Measurements from ENCODE around the gene SEC31A. TPM values are rescaled to one million over a fixed set of nuclear protein-coding genes. Genes with fewer than 3 reads are reported as not detected.
A peak's percentile ranks its signal among the peaks of the same experiment; 100 is the strongest.

The SEC31A gene
- total and polyA plus RNA-seq, 2 experiments from 2014 or later = 91.0 to 98.8 TPM

DNA sequence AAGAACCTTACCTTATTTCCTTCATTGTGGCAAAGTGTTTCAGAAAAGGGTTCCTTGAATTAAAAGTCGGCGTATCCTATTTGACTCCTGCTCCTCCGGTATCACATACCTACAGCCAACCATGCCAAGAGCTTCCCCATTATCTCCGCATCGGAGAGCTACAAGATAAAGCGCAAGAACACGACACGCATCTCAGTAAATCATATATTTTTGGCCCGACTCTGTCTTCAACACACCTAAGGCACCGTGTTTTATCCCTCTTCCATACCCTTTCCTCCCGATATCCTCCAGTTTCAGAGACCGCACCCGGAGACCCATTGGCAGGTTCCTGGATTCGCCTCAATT is 9.1 kb upstream of the SEC31A start (continued):
- TF ChIP-seq NANOG (IDR thresholded peaks at IDR 0.05; ENCODE audit: borderline replicate concordance) = no peak
- no peak for TF ChIP-seq EZH2 (IDR thresholded peaks at IDR 0.05; ENCODE audit: low read depth, unreplicated experiment)
- no peak for TF ChIP-seq EZH2phosphoT487 (IDR thresholded peaks at IDR 0.05; ENCODE audit: unreplicated experiment)

DNA sequence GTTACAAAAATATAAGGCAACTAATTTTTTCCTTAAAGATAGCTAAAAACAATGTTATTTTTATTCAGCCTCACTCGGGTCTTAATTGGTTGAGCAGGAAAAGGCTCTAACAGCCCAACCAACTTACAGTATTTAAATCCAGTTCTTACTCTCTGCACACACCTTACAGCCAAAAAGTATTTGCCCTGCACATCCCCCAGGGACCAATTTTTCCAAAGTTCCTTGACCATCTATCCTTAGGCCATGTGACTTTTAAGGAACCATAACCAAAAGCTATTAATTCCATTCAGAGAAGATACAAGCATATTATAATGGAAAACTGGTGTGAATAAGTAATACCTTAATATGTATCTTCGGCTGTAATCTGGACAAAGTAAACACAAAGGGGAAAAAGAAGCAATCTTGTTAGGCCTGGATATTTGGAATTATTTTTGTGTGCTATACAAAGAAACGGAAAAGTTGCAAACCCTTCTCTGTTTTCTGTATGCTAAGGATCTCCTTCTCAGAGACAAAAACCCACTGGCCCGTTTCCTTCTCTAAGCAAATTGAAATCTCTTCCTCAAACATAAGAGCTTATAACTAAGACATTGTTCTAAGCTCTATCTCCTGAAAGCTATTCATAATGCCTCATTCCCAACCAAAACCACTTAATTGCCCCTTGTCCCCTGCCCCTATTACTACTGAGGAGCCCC is 8.6 kb upstream of the SEC31A start:
- Mint-ChIP-seq H3K27ac (no peak overlapping the region), H3K36me3 (ENCODE audit: low read depth) (peaks cover 24% of the 10 kb centered on the region), H3K4me1 (peaks cover 8% of the 10 kb centered on the region), H3K4me3 (no peak overlapping the region), H3K9me3 (no peaks in the 10 kb centered on the region), H3K27me3 (ENCODE audit: insufficient read depth, low read depth, poor library complexity) (peaks cover 2% of the 10 kb centered on the region)
- no peaks in the 10 kb centered on the region for H3K9me2 ChIP-seq (ENCODE audit: insufficient read depth)
- peaks cover 30% of the 10 kb centered on the region for H4K20me1 ChIP-seq (replicated peaks; ENCODE audit: insufficient read depth)
- H3K36me3 ChIP-seq (ENCODE audit: insufficient read depth) = peaks cover 33% of the 10 kb centered on the region
- ATAC-seq (no peak), DNase-seq (ENCODE audit: low spot score) (no peak)
- peak overlapping the region; percentile 79; the same call in 1 of the 2 replicates for H2AFZ ChIP-seq
- peaks cover 84% of the 10 kb centered on the region for H3K79me2 ChIP-seq (replicated peaks; ENCODE audit: insufficient read depth)
- H3K27ac ChIP-seq (ENCODE audit: low read depth) = peak overlapping the region; percentile 98
- H3K27me3 ChIP-seq (ENCODE audit: insufficient read depth) = no peaks in the 10 kb centered on the region
- H3K4me3 ChIP-seq = peak overlapping the region; percentile 86
- 0 out of 2 replicates have a peak, but pooled peaks cover 4% of the 10 kb centered on the region for H3K4me1 ChIP-seq (ENCODE audit: insufficient read depth)
- peak overlapping the region; percentile 93 for H3K4me2 ChIP-seq
- TF ChIP-seq, protein P1, sequence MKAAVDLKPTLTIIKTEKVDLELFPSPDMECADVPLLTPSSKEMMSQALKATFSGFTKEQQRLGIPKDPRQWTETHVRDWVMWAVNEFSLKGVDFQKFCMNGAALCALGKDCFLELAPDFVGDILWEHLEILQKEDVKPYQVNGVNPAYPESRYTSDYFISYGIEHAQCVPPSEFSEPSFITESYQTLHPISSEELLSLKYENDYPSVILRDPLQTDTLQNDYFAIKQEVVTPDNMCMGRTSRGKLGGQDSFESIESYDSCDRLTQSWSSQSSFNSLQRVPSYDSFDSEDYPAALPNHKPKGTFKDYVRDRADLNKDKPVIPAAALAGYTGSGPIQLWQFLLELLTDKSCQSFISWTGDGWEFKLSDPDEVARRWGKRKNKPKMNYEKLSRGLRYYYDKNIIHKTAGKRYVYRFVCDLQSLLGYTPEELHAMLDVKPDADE (IDR thresholded peaks at IDR 0.05) = no peak
- TF ChIP-seq POLR2AphosphoS5 (IDR thresholded peaks at IDR 0.05; ENCODE audit: low read depth) = no peak
- peaks cover 14% of the 10 kb centered on the region for H3F3A ChIP-seq (replicated peaks; ENCODE audit: low read depth)

- H3K4me3 Mint-ChIP-seq = no peak overlapping the region
- no peaks in the 10 kb centered on the region for H3K27me3 ChIP-seq (ENCODE audit: insufficient read depth)
- H3K27me3 Mint-ChIP-seq (ENCODE audit: insufficient read depth, low read depth, poor library complexity) = peaks cover 2% of the 10 kb centered on the region
- H3K36me3 ChIP-seq (ENCODE audit: insufficient read depth) = peaks cover 42% of the 10 kb centered on the region; the same call in 1 of the 2 replicates
- peak overlapping the region; percentile 93 for H3K4me2 ChIP-seq
- peaks cover 30% of the 10 kb centered on the region for H4K20me1 ChIP-seq (replicated peaks; ENCODE audit: insufficient read depth)
- H3K4me3 ChIP-seq = peak overlapping the region; percentile 86
- peaks cover 8% of the 10 kb centered on the region for H3K4me1 Mint-ChIP-seq
- DNase-seq (ENCODE audit: low spot score) (no peak), ATAC-seq (no peak)
- H3F3A ChIP-seq (replicated peaks; ENCODE audit: low read depth) = peaks cover 15% of the 10 kb centered on the region
- no peak overlapping the region for H3K27ac Mint-ChIP-seq
- peaks cover 91% of the 10 kb centered on the region for H3K79me2 ChIP-seq (replicated peaks; ENCODE audit: insufficient read depth)
- H3K9me3 Mint-ChIP-seq = no peaks in the 10 kb centered on the region
- no peak overlapping the region for H2AFZ ChIP-seq
- peaks cover 32% of the 10 kb centered on the region for H3K36me3 Mint-ChIP-seq (ENCODE audit: low read depth)
- H3K4me1 ChIP-seq (ENCODE audit: insufficient read depth) = peaks cover 4% of the 10 kb centered on the region; the same call in 1 of the 2 replicates
- H3K27ac ChIP-seq (ENCODE audit: low read depth) = no peak overlapping the region
- H3K9me2 ChIP-seq (ENCODE audit: insufficient read depth) = no peaks in the 10 kb centered on the region
- TF ChIP-seq STAT1 (IDR thresholded peaks at IDR 0.05; ENCODE audit: unreplicated experiment) = no peak
- TF ChIP-seq NANOG (IDR thresholded peaks at IDR 0.05; ENCODE audit: borderline replicate concordance) = no peak
- TF ChIP-seq ZNF114 (CRISPR knock-in tag; IDR thresholded peaks at IDR 0.05) = no peak
- TF ChIP-seq EZH2 (IDR thresholded peaks at IDR 0.05; ENCODE audit: low read depth, unreplicated experiment) = no peak
- TF ChIP-seq, protein P1 (IDR thresholded peaks at IDR 0.05) = no peak
- TF ChIP-seq ZNF331 (CRISPR knock-in tag; IDR thresholded peaks at IDR 0.05; ENCODE audit: low read depth) = no peak
- TF ChIP-seq, protein P2, sequence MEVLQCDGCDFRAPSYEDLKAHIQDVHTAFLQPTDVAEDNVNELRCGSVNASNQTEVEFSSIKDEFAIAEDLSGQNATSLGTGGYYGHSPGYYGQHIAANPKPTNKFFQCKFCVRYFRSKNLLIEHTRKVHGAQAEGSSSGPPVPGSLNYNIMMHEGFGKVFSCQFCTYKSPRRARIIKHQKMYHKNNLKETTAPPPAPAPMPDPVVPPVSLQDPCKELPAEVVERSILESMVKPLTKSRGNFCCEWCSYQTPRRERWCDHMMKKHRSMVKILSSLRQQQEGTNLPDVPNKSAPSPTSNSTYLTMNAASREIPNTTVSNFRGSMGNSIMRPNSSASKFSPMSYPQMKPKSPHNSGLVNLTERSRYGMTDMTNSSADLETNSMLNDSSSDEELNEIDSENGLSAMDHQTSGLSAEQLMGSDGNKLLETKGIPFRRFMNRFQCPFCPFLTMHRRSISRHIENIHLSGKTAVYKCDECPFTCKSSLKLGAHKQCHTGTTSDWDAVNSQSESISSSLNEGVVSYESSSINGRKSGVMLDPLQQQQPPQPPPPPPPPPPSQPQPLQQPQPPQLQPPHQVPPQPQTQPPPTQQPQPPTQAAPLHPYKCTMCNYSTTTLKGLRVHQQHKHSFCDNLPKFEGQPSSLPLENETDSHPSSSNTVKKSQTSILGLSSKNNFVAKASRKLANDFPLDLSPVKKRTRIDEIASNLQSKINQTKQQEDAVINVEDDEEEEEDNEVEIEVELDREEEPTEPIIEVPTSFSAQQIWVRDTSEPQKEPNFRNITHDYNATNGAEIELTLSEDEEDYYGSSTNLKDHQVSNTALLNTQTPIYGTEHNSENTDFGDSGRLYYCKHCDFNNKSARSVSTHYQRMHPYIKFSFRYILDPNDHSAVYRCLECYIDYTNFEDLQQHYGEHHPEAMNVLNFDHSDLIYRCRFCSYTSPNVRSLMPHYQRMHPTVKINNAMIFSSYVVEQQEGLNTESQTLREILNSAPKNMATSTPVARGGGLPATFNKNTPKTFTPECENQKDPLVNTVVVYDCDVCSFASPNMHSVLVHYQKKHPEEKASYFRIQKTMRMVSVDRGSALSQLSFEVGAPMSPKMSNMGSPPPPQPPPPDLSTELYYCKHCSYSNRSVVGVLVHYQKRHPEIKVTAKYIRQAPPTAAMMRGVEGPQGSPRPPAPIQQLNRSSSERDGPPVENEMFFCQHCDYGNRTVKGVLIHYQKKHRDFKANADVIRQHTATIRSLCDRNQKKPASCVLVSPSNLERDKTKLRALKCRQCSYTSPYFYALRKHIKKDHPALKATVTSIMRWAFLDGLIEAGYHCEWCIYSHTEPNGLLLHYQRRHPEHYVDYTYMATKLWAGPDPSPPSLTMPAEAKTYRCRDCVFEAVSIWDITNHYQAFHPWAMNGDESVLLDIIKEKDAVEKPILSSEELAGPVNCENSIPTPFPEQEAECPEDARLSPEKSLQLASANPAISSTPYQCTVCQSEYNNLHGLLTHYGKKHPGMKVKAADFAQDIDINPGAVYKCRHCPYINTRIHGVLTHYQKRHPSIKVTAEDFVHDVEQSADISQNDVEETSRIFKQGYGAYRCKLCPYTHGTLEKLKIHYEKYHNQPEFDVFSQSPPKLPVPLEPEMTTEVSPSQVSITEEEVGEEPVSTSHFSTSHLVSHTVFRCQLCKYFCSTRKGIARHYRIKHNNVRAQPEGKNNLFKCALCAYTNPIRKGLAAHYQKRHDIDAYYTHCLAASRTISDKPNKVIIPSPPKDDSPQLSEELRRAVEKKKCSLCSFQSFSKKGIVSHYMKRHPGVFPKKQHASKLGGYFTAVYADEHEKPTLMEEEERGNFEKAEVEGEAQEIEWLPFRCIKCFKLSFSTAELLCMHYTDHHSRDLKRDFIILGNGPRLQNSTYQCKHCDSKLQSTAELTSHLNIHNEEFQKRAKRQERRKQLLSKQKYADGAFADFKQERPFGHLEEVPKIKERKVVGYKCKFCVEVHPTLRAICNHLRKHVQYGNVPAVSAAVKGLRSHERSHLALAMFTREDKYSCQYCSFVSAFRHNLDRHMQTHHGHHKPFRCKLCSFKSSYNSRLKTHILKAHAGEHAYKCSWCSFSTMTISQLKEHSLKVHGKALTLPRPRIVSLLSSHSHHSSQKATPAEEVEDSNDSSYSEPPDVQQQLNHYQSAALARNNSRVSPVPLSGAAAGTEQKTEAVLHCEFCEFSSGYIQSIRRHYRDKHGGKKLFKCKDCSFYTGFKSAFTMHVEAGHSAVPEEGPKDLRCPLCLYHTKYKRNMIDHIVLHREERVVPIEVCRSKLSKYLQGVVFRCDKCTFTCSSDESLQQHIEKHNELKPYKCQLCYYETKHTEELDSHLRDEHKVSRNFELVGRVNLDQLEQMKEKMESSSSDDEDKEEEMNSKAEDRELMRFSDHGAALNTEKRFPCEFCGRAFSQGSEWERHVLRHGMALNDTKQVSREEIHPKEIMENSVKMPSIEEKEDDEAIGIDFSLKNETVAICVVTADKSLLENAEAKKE (CRISPR knock-in tag; IDR thresholded peaks at IDR 0.05) = no peak
These were observed 7.6 kb upstream of the SEC31A start for GRCh38 chr4:82898322-82899243.

Data from GM23338 (cell line).